HFF-Myc (cell line): ENCODE results near the gene COLQ.

Experiments
- DNase-seq: peaks from one replicate; pipeline ENCODE4 v3.0.0-alpha.2; 2011; ENCODE audit warnings: low read depth; ENCODE audit errors: extremely low read depth
- H3K4me3 ChIP-seq: replicated peaks from 2 replicates; pipeline ENCODE4 v1.5.1; 2011; ENCODE audit warnings: low read depth, mild to moderate bottlenecking, control low read depth, low read length
- TF ChIP-seq, protein P1 (sequence below): IDR thresholded peaks from 2 replicates; pipeline ENCODE4 v1.5.1; 2012; ENCODE audit warnings: mild to moderate bottlenecking, low read depth, low read length, control low read depth; ENCODE audit errors: missing control alignments

The COLQ gene

GRCh38 chr3:15449489-15450224, 71.8 kb downstream of the COLQ start:
- H3K4me3 ChIP-seq: no peak overlapping the region
- DNase-seq: no peak
- TF ChIP-seq, protein P1, sequence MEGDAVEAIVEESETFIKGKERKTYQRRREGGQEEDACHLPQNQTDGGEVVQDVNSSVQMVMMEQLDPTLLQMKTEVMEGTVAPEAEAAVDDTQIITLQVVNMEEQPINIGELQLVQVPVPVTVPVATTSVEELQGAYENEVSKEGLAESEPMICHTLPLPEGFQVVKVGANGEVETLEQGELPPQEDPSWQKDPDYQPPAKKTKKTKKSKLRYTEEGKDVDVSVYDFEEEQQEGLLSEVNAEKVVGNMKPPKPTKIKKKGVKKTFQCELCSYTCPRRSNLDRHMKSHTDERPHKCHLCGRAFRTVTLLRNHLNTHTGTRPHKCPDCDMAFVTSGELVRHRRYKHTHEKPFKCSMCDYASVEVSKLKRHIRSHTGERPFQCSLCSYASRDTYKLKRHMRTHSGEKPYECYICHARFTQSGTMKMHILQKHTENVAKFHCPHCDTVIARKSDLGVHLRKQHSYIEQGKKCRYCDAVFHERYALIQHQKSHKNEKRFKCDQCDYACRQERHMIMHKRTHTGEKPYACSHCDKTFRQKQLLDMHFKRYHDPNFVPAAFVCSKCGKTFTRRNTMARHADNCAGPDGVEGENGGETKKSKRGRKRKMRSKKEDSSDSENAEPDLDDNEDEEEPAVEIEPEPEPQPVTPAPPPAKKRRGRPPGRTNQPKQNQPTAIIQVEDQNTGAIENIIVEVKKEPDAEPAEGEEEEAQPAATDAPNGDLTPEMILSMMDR: no peak

DNA sequence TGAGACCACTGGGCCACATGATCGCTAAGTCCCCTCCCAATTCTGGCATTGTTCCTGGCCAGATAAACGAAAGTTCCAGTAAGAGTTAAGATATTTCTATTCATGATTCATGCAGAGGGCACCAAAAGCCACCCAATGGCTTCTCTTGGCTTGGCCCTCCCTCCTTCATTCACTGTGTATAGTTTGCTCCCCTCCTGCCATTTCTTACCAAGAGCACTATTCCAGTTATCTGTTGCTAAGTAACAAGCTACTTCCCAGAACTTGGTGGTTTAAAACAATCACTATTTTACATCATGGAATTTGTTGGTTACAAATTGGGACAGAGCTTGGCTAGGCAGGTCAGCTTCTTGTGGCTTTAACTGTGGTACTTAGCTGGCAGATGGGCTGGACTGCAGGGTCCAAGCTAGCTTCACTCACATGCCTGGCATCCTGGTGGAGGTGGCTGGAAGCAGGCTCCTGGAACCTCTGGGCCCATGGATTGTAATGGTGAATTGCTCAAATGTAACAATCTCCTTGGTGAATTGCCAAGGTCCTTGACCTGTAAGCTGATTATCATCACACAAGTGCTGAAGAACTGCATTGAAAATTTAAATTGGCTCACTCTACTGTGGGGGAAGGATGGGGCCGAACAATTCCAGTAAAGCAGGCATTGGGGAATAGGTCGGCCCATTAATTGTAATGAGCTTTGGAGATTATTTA, 77.5 kb downstream of the COLQ start:
- TF ChIP-seq, protein P1: no peak
- no peak for DNase-seq
- no peak overlapping the region for H3K4me3 ChIP-seq

GRCh38 chr3:15440891-15441290, 80.6 kb downstream of the COLQ start:
- TF ChIP-seq, protein P1: no peak
- no peak overlapping the region for H3K4me3 ChIP-seq
- no peak for DNase-seq

DNA sequence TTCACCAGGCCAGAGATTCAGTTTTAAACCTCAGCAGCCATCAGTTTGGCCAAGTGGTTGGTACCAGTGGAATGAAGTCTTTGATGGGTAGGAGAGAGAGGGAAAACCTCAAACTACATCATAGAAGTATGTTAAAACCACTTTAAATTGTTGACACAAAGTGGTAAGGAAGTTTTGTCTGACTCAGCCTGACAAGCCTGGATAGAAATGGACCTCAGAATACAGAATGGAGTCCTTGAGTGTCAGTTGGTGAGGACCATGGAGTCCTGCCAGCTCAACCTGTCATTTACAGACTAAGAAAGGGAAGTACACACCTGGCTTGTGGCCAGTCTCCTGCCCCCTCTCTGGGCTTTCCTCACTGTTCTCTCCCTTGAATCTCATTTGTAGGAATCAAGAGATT, 82.0 kb downstream of the COLQ start:
- DNase-seq: no peak
- TF ChIP-seq, protein P1: no peak
- no peak overlapping the region for H3K4me3 ChIP-seq

GRCh38 chr3:15438983-15439382, 82.5 kb downstream of the COLQ start:
- DNase-seq: no peak
- H3K4me3 ChIP-seq: no peak overlapping the region
- TF ChIP-seq, protein P1: no peak

- H3K4me3 ChIP-seq: no peak overlapping the region
- TF ChIP-seq, protein P1: no peak
- no peak for DNase-seq
Observed at GRCh38 chr3:15436246-15436645, 85.3 kb downstream of the COLQ start.

DNA sequence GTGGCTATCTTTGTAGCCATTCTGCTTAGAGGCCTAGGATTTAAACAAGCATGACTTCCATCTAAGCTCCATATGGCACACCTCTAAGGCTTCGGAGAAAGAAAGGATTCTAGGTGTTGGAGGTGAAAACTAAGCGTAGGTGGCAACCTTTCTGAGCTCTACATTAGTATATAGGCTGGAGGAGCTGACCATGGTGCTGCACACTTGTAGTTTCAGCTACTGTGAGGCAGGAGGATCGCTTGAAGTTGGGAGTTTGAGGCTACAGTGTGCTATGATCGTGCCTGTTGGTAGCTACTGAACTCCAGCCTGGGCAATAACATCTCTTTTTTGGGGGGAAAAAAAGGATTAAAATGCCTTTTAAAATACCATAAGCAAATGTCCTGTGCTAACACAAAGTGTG, 86.8 kb downstream of the COLQ start:
- TF ChIP-seq, protein P1: no peak
- DNase-seq: no peak
- H3K4me3 ChIP-seq: no peak overlapping the region
